Germinal center (tissue), 1 donor: ENCODE measurements around the gene REG3A.

Experiments used
- DNase-seq: peaks from one replicate; pipeline ENCODE4 v3.0.0; 2012; ENCODE audit warnings: mixed read lengths, low spot score

Gene REG3A

DNA sequence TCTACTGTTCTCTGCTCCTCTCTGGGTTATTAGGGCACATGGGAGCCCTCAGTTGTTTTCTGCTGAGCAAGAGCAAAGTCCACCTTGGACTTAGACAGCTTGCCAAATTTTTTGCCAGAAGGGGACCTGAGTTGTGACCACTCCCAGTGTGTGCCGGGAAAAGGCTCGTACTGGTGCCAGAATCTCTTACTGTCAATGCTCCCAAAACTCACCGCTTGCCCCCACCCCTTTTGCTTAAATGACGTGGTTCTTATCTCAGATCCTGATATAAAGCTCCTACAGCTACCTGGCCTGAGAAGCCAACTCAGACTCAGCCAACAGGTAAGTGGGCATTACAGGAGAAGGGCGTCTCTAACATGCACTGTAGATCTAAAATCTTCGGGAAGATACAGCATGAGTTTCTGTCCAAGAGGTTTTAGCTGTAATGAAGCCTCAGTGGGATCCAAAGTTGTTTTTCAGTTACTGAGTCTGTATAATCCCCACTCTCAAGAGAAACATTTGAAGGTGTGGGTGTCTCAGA is 39.3 kb downstream of the REG3A start, which contains the start of gene REG1A:
REG1A (plus strand) TSS at position 295 of the 520 bp plus-strand sequence. CDS start 374 bp downstream, outside the sequence.
- no peak for DNase-seq

- no peak for DNase-seq
Measured at GRCh38 chr2:79116997-79117928, 42.3 kb downstream of the REG3A start.

- no peak for DNase-seq
Measured at GRCh38 chr2:79114797-79115494, 44.6 kb downstream of the REG3A start.

DNA sequence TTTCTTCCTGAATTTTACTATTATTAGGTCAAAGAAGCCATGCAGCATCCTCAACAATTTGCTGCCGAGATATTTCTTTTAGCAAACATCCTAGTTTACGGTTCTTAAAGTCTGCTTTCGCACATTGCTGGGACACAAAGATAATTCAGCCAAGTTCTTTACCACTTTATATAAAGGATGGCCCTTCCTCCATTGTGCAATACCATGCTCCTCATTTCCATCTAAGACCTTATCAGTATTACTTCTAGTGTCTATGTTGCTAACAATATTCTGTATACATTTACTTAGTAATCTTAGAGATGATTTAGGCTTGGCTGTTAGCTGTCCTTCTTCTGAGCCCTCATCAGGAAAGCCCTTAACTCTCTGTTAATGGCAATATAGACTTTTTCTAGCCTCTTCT is 47.3 kb downstream of the REG3A start:
- DNase-seq, result no peak
